Activated T-cell treated with anti-CD3 and anti-CD28 coated beads for 1 hour (primary cell): ENCODE results near the gene RBM42.
"Not testable (repeated sequence)": the region's sequence is repeated elsewhere in the genome, so short reads cannot be mapped to it uniquely, and the experiment has no call there.

Source experiments
- DNase-seq: peaks from one replicate; pipeline ENCODE4 v3.0.0-alpha.2; 2020; ENCODE audit warnings: low read depth

Gene RBM42

DNA sequence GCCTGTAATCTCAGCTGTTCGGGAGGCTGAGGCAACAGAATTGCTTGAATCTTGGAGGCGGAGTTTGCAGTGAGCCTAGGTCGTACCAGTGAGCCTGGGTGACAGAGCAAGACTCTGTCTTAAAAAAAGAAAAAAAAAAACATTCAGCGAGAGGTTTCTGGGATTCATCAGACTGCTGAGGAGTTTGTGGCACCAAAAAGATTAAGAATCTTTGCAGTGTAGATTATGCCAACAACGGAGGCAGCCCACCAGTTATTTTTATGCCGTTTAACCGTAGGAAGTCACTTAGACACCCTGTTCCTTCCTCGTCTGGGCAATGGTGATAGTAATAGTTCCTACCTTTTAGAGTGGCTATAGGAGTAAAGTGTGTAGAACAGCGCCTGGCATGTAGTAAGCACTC lies 21.7 kb downstream of the RBM42 start:
- no peak for DNase-seq

- not testable (repeated sequence) for DNase-seq
Observed at GRCh38 chr19:35654828-35655227, 26.0 kb downstream of the RBM42 start.

DNA sequence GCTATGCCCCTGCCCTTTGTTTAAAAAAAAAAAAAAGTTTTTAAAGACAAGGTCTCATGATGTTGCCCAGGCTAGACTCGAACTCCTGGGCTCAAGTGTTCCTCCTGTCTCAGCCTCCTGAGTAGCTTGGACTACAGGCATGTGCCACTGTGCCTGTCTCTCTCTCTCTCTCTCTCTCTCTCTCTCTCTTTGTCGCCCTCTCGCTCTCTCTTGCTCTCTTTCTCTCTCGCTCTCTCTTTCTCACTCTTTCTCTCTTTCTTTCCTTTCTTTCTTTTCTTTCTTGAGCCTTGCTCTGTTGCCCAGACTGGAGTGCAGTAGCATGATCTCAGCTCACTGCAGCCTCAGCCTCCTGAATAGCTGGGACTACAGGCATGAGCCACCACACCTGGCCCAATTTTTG lies 26.8 kb downstream of the RBM42 start:
- no peak for DNase-seq

DNA sequence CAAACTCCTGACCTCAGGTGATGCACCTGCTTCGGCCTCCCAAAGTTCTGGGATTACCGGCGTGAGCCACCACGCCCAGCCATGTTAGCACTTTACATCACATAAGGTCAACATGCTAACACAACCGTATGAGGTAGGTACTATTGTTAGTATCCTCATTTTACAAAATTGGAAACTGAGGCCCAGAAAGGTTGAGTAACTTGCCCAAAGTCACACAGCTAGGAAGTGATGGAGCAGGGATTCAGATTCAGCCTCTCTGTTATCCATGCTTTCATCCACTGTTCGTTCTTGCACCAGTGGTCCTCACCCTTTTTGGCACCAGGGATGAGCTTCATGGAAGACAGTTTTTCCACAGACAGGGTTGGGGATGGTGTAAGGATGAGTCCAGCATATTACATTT lies 27.9 kb downstream of the RBM42 start:
- no peak for DNase-seq

DNA sequence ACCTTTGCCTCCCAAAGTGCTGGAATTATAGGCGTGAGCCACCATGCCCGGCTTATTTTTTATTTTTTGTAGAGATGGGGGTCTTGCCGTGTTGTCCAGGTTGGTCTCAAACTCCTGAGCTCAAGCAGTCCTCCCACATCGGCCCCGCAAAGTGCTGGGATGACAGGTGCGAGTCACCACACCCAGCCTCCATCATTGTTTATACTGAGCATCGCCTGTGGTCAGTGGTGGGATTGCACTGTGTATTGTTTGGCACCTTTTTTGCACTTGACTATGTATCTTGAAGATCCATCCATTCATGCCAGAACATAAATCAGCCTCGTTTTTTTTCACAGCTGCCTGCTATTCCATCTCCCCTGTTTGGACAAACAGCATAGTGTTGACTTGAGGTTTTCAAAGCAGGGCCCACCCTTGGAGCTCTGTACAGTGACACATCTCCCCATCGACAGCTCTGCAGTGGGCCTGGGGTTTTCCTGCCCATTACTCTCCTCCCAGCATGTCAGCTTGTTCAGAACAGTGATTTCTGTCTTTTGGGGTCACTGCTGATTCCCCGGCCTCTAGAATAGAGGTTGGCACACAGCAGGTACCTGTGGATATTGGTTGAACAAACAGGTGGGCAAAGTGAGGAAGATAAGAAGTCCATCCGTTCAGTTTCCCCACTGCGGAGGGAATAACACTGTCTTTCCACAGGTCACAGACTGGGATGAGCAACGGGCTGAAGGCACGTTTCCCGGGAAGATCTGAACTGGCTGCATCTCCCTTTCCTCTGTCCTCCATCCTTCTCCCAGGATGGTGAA lies 29.3 kb downstream of the RBM42 start:
- no peak for DNase-seq

GRCh38 chr19:35661995-35662340 lies 33.1 kb downstream of the RBM42 start:
- no peak for DNase-seq

DNA sequence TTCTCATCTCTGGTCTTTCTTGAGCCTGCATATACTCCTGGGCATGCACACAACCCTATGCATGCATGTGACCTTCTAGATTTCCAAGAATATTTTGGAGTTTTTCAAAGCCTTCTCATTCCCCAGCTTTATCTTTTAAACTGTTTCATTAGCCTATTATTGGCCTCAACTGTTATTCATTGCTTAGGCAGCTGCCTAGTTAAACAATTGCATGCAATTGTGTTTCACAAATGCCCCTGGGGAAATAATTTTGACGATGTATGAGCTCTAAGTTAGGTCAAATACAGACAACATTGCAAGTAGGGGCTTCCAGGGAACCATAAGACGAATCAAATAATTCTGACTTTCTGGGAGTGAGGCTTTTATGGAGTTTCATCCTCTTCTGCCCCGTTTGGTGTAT lies 35.1 kb downstream of the RBM42 start:
- no peak for DNase-seq

DNA sequence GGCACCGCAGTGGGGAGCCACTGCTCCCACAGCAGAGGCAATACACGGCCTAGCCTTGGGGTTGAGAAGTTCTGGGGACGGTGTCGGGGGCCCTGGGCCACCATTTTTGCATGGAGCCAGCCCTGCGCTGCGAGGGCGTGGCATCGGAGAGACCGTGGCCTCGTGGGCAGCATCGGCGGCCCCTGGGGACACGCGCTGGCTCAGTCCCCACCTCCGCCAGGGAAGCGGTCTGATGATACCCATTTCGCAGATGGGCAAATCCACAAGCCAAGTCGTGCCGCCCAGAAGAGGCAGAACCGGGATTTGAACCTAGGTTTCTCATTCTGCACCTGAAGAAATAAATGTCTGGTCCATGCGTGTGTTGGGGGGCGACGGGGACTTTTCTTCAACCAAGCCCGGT lies 36.3 kb downstream of the RBM42 start:
- no peak for DNase-seq

- DNase-seq: no peak
Observed at GRCh38 chr19:35665604-35666003, 36.8 kb downstream of the RBM42 start.

- no peak for DNase-seq
Observed at GRCh38 chr19:35666251-35666913, 37.5 kb downstream of the RBM42 start, which contains the start of gene UPK1A. UPK1A (plus strand) TSS chr19:35666517; CDS start chr19:35666813, 296 bp downstream.

DNA sequence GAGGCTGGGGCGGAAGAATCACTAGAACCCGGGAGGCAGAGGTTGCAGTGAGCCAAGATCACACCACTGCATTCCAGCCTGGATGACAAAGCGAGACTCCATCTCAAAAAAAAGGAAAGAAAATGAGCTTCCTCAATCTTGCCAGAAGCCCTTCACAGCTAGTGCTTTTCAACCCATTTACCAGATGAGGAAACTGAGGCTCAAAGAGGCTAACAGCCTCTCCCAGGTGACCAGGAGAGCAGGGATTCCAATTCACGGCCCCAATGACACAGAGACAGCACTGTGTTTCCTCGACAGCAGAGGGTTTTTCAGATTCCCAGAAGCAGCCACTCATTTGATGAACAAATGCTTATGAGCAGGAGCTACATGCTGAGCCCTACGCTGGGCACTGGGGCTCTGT lies 40.7 kb downstream of the RBM42 start:
- no peak for DNase-seq

- DNase-seq: no peak
Observed at GRCh38 chr19:35669974-35670373, 41.1 kb downstream of the RBM42 start.

DNA sequence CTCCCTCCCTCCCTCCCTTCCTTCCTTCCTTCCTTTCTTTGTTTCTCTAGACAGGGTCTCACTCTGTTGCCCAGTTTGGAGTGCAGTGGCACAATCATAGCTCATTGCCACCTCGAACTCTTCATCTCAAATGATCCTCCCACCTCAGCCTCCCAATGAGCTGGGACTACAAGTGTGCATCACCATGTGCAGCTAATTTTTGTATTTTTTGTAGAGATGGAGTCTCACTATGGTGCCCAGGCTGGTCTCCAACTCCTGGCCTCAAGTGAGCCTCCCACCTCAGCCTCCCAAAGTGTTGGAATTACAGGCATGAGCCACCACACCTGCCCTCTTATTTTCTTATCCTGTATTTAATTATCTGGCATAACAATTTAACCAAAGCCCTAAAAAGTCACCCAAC lies 41.9 kb downstream of the RBM42 start:
- DNase-seq: no peak

- DNase-seq: no peak
Observed at GRCh38 chr19:35671818-35672217, 43.0 kb downstream of the RBM42 start.

DNA sequence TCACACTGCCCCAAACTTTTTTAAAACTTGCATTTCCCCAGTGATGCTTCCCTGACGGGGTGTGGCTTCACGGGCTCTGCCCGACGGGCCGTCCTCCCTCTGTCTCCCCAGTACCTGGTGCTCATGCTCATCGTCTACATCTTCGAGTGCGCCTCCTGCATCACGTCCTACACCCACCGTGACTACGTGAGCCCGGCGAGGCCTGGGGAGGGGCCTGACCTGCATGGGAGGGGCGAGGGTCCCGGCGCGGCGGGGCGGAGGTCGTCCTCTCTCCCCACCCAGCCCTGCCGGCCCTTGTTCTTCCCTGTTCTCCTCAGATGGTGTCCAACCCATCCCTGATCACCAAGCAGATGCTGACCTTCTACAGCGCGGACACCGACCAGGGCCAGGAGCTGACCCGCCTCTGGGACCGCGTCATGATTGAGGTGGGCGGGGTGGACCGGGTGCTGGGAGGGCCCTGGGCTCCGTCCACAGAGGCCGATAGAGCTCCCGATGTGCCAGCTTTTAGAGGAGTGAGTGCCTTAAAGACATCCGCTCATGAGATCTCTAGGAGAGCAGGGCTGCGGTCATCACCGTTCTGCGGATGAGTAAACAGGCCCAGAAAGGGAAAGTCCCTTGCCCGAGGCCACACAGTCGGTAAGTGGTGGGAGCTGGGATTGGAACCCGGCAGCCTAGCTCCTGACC lies 44.4 kb downstream of the RBM42 start:
- peak; percentile 9 for DNase-seq

- DNase-seq: no peak
Observed at GRCh38 chr19:35675589-35676140, 46.8 kb downstream of the RBM42 start.
